Measurements from ENCODE around the gene TLE2. TPM values are rescaled to one million over a fixed set of nuclear protein-coding genes. Genes with fewer than 3 reads are reported as not detected.

Gene TLE2
- total RNA-seq, 4 donors from 2014 or later: 18.2 to 35.6 (median 27.3) TPM

DNA sequence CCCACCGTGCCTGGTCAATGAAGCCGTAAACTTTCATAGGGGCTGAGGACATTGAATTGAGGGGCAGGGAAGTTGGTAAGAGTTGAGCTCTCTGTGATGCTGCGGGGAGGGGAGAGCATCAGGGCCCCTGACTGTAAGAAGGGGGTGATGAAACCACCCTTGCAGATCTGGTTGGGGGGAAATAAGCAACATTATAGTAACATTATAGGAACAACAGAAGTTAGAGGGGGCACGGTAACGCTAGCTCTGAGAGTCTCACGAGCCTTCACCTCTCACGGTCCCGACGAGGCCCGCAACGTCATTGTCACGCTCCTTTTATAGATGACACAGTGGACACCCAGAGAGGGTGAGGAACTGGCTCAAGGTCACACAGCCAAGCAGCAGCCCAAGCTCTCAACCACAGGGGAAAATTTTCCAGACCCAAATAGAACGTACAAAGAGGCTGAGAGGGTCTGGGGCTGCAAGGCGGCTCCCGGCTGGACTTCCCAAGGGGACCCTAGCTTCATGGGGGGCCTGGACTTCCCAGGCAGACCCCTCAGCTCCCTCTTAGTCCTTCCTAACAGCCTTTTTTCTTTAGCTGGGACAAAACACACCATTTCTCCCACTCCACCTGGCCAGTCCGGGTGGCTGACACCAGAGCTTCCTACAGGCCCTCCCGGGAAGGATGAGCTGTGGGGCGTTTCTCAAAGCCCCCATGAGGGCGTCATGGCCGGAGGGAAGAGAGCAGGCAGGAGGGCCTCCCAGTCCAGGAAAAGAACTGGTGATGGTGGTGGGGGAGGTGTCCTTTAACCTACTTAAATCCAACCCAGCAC lies 29.1 kb upstream of the TLE2 start:
- H3K4me1 ChIP-seq: peaks cover 85% of the 10 kb centered on the region
- DNase-seq (ENCODE audit: low spot score in 2 of 2): no peak
- 73% methylated on average over 19 of the region's 20 CpGs for WGBS
- peak overlapping the region; percentile 72 for H3K27ac ChIP-seq
- H3K4me3 ChIP-seq: no peak overlapping the region
- TF ChIP-seq POLR2A (IDR thresholded peaks at IDR 0.05): no peak
- TF ChIP-seq POLR2AphosphoS5 (IDR thresholded peaks at IDR 0.05): no peak
- TF ChIP-seq EP300 (IDR thresholded peaks at IDR 0.05): no peak
- TF ChIP-seq, protein P1, sequence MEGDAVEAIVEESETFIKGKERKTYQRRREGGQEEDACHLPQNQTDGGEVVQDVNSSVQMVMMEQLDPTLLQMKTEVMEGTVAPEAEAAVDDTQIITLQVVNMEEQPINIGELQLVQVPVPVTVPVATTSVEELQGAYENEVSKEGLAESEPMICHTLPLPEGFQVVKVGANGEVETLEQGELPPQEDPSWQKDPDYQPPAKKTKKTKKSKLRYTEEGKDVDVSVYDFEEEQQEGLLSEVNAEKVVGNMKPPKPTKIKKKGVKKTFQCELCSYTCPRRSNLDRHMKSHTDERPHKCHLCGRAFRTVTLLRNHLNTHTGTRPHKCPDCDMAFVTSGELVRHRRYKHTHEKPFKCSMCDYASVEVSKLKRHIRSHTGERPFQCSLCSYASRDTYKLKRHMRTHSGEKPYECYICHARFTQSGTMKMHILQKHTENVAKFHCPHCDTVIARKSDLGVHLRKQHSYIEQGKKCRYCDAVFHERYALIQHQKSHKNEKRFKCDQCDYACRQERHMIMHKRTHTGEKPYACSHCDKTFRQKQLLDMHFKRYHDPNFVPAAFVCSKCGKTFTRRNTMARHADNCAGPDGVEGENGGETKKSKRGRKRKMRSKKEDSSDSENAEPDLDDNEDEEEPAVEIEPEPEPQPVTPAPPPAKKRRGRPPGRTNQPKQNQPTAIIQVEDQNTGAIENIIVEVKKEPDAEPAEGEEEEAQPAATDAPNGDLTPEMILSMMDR (IDR thresholded peaks at IDR 0.05): no peak
- H3K27me3 ChIP-seq: no peaks in the 10 kb centered on the region
- H3K36me3 ChIP-seq: peaks cover 53% of the 10 kb centered on the region
- H3K9me3 ChIP-seq: no peaks in the 10 kb centered on the region

DNA sequence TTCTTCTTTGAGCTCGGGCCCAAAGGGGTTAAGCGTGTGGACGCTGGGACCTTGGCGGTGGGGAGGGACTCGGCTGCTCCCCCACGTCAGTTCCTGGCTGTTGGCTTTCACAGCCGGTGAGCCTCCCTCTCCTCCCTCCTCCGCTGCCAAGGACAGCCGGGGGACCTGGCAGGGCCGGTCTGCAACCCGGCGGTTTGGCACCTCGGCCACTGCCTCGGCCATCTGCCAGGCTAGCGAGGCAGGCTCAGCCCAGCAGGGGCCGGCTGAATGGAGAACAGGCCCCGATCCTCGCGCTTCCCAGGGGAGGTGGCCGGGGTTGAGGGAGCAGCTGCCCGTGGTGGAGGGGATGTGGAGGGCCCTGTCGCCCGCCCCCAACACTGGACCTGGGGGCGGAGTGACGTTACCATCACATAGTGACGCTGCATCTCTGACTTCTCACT lies 28.2 kb upstream of the TLE2 start:
- peak; percentile 83 to 90 for DNase-seq (ENCODE audit: low spot score in 2 of 2)
- no peak for TF ChIP-seq POLR2A (IDR thresholded peaks at IDR 0.05)
- no peak for TF ChIP-seq EP300 (IDR thresholded peaks at IDR 0.05)
- peak in 2 of 3 donors; percentile 65 to 82 for TF ChIP-seq POLR2AphosphoS5 (IDR thresholded peaks at IDR 0.05)
- Histone ChIP-seq H3K27ac (peak overlapping the region; percentile 72), H3K9me3 (no peaks in the 10 kb centered on the region), H3K27me3 (no peaks in the 10 kb centered on the region), H3K4me1 (peaks cover 81% of the 10 kb centered on the region), H3K36me3 (peaks cover 55% of the 10 kb centered on the region), H3K4me3 (peak overlapping the region; percentile 4)
- no CpG with 5 or more reads among the region's 26 CpGs for WGBS

DNA sequence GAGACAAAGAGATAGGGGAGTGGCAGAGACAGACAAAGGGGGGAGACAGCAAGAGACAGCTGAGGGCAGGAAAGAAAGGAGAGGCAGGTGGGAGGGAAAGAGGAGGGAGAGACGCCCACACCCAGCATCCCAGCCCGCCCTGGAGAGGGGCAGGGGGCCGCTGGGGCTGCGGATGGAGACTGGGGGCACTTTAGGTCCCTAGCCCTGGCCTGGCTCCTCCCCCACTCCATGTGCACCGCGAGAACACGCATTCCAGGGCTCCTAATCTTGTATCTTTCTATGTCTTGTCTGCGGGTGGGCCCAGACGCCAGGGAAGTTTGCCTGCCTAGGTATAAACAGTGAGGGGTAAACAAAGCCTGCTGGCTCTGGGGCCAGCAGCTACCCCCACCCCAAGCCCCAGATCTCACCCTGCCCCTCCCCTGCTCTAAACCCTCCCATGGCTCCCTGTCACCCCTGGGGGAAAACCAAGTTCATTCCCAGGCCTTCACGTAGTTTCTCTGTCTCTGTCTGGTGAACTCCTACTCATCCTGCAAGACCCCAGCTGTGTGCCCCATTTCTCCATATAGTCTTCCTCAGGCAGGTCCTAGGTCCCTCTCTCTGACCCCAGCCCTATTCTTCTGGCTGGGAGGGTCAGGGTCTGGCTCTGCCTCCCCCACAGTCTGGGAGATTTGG lies 27.5 kb upstream of the TLE2 start:
- peak overlapping the region; percentile 4 for H3K4me3 ChIP-seq
- no peaks in the 10 kb centered on the region for H3K9me3 ChIP-seq
- H3K4me1 ChIP-seq: peaks cover 81% of the 10 kb centered on the region
- peak overlapping the region; percentile 72 for H3K27ac ChIP-seq
- H3K27me3 ChIP-seq: no peaks in the 10 kb centered on the region
- no peak for TF ChIP-seq EP300 (IDR thresholded peaks at IDR 0.05)
- TF ChIP-seq POLR2AphosphoS5 (IDR thresholded peaks at IDR 0.05): no peak
- TF ChIP-seq, protein P1 (IDR thresholded peaks at IDR 0.05): no peak
- TF ChIP-seq POLR2A (IDR thresholded peaks at IDR 0.05): no peak
- peaks cover 55% of the 10 kb centered on the region for H3K36me3 ChIP-seq
- no peak for DNase-seq (ENCODE audit: low spot score in 2 of 2)
- 69% methylated on average over 10 of the region's 10 CpGs for WGBS

DNA sequence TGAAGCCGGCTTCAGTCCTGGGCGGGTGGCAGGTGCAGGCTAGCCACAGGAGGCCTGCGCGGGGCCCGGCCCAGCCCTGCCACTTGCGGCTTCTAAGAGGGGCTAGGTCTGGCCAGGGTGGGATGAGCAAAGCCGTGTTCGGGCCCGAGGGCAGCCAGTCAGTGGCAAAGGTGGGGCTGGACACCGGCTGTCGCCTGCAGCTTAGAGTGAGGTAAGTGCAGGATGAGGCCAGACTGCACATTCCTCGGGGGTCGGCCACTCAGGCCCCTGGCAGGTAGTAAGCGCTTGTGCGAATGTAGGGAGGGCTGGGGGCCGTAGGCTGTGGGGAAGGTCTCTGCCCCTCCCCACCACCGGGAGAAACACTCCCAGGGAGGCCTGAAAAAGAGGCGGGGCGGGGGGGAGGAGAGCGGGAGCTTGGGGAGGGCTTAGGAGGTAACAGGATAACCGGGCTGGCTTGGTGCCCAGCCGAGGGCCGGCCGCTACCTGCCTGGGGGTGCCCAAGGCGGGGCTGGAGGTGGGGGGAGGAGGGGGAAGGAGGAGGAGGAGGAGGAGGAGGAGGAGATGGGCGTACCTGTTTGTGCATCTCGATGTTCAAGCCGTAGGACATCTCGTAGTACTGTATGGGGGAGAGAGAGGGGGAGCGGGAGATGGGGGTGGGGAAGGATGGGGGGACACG lies 26.8 kb upstream of the TLE2 start:
- Histone ChIP-seq H3K36me3 (peaks cover 55% of the 10 kb centered on the region), H3K9me3 (no peaks in the 10 kb centered on the region), H3K27ac (peak overlapping the region; percentile 82), H3K4me1 (peaks cover 80% of the 10 kb centered on the region), H3K27me3 (no peaks in the 10 kb centered on the region), H3K4me3 (no peak overlapping the region)
- 60% methylated on average over 25 of the region's 31 CpGs for WGBS
- DNase-seq (ENCODE audit: low spot score in 2 of 2): no peak
- TF ChIP-seq POLR2A (IDR thresholded peaks at IDR 0.05): no peak
- TF ChIP-seq POLR2AphosphoS5 (IDR thresholded peaks at IDR 0.05): no peak
- TF ChIP-seq, protein P1 (IDR thresholded peaks at IDR 0.05): no peak

DNA sequence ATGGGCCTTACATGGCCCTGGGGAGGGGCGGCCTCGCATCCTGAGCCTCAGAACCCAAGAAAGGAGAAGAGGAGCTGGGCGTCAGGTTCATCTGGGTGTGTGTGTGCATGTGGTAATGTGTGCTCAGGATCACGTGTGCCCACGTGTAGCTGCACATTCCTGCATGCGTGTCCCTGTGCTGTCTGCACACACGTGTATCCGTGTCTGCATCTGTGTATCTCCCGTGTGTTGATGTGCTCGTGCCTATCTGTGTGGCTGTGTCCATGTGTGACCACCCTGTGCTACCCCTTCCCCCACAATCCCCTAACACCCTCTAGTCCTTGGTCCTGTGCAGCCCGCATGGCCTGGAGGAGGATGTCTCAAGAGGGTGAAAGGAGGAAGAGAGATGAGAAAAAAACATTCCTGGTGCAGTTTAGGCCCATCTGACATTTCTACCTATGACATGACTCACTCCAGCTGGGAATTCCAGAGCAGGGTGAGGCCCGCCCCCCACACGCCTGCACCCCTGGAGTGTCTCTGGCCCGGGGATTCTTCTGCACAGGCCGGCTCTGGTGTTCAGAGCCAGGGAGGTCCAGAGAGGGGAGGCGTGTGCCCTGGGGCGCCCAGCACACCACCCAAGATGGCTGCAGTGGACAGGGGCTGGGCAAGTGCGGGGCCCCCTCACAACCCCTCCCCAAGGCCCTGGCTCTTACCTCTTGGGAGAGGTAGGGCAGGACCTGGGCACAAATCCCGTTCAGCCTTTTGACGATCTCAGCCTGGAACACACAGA lies 26.1 kb upstream of the TLE2 start:
- H3K27me3 ChIP-seq: no peaks in the 10 kb centered on the region
- peaks cover 55% of the 10 kb centered on the region for H3K36me3 ChIP-seq
- H3K4me1 ChIP-seq: peaks cover 78% of the 10 kb centered on the region
- TF ChIP-seq POLR2AphosphoS5 (IDR thresholded peaks at IDR 0.05) (peak in 2 of 3 donors; percentile 32 to 44), EP300 (IDR thresholded peaks at IDR 0.05) (no peak)
- TF ChIP-seq, protein P1 (IDR thresholded peaks at IDR 0.05): no peak
- DNase-seq (ENCODE audit: low spot score in 2 of 2): no peak
- WGBS: 54% methylated on average over 15 of the region's 20 CpGs
- no peak overlapping the region for H3K4me3 ChIP-seq
- no peaks in the 10 kb centered on the region for H3K9me3 ChIP-seq
- peak overlapping the region; percentile 82 for H3K27ac ChIP-seq

Measured in suprapubic skin (tissue), 4 donors.